T-helper 9 cell (primary cell): ENCODE results near the gene EFCAB8.

Experiments used
- DNase-seq: peaks from one replicate; pipeline ENCODE4 v3.0.0-alpha.2; 2020

The EFCAB8 gene

DNA sequence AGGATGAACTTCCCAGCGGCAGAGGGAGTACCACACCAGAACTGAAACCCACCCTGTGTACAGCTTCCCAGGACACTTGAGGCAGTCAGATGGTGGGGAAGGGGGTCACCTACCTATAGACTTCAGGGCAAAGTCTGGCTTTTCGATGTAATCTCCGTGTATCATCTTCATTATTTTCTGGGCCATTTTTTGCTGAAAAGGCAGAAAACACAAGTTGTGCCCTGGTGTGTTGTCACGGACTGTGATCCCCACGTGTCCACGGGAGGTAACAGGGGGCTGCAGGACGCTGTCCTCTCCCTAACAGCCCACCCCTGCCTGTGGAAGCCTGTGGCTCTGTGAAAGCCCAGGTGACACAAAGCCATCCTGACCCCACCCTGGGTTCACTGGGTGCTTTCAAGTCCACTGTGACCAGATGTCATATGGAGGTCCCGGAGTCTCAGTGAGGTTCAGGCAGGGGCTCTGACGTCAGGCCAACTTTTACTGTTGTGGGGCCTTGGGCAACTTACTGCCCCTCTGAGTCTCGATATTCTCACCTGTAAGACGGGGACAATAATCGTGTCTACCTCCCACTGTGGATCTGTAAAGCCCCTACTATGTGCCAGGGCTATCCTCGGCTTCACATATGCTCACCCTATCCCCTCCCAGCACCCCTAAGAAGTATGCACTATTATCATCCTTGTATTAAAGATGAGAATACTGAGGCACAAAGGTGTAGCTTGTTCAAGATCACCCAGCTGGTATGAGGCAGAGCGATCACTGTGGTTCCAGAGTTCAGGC is 131.0 kb downstream of the EFCAB8 start:
- no peak for DNase-seq

DNA sequence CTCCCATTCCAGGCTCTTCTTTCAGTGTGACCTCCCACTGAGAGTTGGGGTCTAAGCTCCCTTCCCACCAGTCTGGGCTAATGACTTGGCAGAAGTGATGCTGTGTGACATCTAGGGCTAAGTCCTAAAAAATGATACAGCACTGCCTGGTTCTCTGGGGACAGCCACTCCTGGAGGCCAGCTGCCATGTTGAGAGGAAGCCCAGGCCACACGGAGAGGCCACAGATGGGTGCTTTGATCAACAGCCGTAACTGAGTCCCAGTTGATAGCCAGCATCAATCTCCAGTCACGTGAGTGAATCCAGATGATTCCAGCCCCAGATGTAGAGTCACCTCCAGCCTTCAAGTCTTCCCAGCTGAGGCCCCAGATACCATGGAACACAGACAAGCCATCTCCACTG is 131.7 kb downstream of the EFCAB8 start:
- DNase-seq: no peak

DNA sequence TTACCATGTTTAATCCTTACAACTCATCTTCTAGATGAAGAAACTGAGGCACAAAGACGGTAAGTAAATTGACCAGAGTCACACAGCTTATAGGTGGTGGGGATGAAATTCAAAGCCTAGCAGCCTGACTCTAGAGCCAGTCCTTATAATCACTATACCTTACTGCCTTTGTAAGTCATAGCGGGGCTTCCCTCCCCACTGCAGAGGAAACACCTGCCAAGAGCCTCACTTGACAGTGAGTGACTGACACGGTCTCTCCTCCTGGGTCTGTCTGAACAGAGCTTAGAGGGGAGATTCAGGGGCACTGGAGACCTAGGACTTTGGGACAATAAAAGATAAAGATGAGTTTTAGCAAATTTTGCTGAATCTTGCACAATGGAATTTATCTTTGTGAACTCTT is 132.7 kb downstream of the EFCAB8 start:
- DNase-seq: no peak

DNA sequence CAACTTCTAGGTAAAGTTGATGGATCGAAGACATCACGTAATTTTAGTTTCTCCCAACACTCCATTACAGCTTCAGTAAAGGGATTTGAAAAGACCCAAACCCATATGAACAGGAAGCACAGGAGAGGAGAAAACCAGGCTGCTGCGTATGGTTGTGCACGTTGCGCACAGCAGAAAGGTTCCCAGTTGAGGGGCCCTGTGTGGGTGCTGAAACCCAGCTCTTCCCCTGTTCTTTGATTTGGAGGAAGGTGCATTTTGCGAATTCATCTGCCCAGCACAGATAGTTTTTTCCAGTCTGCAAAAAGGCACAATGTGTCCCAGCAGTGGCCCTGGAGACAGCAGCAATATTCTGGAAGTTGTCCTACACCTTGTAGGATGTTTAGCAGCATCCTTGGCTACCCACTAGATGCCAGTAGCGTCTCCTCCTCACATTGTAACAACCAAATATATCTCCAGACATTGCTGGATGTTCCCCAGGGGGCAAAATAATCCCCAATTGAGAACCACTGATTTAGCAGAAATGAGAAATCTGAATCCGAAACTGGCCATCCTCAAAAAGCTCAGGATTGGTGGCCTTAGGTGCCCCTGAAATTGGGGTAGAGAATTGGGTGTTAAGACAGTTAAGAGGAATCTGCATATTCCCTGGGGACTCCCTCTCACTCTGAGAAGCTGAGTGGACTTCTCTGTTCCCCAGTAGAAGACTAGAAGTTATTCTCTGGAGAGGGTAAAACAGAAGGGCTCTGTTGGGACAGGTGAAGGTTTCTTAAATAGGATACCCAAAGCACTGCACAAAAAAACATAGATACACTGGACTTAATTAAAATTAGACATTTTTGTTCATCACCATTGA is 133.3 kb downstream of the EFCAB8 start:
- no peak for DNase-seq

DNA sequence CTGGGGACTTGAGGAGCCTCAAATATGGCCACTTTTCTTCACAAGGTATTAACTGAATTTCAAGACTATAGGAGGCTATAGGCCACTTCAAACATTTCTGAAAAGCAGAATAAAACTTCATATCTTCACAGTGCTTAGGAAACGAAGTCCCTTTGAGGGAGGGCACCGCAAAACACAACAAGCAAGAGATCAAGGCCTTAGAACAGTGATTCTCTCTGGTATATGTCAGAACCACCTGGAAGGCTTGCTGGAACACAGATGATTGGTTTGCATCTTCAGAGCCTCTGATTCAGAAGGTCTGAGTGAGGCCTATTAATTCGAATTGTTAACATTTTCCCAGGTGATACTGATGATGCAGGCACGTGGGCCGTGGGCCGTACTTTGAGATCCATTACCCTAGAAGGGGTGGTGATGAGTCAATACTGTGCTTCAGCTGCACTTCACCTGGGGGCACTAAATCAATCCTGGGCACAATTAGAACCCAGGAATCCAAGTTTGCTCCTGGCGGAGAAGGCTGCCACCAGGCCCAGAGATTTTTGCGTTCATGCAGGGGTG is 134.8 kb downstream of the EFCAB8 start:
- DNase-seq: no peak

DNA sequence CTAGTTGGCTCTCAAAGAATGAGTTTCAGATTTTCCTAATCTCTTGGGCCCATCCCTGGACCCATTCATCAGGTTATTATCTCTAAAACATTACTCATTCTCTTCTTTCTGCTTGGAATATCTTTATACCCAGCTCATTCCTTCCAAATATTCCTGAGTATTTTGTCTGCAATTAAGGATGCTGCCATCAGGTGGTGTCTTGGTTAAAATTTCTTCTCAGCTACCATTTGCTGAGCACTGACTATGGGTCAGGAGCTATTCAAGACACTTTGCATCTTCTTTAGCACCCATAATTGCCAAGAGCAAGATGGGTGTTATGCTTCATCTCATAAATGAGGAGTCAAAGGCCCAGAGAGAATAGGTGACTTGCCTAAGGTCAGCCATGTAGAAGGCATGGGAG is 137.1 kb downstream of the EFCAB8 start:
- DNase-seq: no peak

DNA sequence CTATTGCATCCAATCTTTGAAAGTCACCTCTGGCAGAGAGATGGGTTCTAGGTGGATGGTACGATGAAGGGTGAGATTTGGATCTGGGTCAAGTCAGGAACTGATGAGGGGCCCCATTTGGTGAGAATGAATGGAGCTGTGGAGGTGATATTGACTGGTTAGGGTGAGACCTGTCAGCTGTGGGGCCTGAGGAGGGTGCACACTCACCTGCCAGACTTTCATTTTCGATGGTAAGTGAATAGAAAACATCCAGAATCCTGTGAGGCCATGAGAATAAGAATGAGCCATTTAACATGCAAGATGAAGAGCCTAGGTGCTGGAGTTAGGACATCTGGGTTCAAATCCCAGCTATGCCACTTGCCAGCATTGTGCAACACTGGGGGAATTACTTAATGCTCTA is 138.7 kb downstream of the EFCAB8 start:
- no peak for DNase-seq

DNA sequence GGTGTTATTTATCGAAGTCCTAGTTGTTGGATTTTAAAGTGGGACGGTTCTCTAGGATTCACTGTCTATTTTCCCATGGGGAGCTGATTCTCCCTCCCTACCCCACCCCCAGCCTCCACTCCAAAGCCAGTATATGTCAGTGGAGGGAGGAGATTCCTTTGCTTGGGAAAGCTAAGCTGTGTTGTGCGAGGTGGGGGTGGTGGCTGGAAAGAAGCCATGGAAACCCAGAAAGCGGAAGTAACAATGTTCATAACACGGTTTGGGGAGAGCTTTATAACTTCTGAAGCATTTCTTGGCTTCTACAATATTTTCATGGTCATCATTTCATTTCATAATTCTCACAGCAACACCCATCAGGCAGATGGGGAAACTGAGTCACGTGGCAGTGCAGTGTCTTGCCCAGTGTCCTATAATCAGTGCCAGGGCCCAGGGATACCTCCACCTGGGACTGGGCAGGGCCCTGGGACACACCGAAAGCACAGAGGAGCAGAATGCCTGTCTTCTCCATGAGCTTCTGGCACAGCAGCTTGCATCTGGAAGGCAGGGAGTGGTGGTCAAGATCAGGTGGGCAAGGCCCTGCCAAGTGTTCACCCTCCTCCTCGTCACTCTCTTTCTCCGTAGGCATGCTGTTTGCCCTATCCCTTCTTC is 141.0 kb downstream of the EFCAB8 start:
- DNase-seq: no peak

DNA sequence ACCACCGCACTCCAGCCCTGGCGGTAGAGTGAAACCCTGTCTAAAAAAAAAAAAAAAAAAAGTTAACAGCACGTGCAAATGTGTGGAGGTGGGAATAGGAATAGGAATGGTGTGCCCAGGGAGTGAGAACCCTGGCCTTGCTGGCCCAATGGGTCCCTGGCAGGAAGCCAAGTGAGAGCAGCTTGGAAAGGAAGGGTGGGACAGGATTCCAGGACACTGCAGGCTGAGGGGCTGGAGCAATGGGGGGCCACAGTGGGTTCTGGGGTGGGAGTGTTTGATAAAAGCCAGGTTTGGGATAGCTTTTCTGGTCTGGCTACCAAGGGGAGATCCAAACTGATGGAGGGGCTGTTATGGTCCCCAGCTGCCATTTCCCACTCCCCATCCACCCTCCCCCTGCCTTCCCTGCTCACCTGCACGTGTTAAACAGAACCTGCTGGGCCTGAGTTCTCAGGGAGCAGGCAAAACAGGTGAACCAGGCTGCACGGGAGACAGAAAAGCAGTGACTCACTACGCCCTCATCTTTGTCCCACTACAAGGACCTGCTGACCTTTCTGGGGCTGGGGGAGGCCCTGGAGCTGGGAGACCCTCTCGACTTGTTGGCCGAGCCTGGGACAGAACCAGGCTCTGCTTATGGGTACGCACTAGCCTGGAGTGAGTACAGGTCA is 142.2 kb downstream of the EFCAB8 start:
- no peak for DNase-seq

DNA sequence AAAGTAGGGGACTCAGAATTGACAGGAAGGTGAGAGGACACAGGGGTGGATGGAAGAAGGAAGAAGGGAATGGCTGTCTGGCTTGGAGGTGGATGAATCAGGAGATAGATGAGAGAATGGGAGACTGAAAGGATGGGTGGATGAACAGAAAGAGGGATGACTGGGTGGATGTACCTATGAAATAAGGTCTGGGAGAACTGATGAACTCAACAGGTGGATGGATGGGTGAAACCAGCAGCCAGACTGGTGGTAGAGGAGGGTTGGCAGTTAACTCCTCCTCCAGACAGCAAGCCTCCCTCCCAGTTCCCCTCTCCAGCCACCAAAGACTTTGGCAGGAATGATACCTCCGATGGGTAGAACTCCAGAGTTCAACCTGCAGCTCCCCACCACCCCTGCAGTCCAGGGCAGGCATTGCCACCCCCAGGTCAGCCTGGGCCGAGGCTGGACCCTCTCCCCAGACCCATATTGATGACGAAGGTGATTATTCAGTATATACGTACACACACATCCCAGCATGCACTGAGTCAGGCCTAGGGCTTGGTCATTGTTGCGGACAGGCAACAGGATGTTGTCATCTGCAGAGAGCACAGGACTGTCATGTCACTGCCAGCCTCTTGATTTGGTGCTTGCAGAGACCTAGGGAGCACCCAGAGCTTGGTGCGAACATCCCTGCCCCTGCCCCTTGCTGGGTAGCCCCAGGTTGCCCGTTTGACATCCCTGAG is 143.5 kb downstream of the EFCAB8 start:
- DNase-seq: no peak

DNA sequence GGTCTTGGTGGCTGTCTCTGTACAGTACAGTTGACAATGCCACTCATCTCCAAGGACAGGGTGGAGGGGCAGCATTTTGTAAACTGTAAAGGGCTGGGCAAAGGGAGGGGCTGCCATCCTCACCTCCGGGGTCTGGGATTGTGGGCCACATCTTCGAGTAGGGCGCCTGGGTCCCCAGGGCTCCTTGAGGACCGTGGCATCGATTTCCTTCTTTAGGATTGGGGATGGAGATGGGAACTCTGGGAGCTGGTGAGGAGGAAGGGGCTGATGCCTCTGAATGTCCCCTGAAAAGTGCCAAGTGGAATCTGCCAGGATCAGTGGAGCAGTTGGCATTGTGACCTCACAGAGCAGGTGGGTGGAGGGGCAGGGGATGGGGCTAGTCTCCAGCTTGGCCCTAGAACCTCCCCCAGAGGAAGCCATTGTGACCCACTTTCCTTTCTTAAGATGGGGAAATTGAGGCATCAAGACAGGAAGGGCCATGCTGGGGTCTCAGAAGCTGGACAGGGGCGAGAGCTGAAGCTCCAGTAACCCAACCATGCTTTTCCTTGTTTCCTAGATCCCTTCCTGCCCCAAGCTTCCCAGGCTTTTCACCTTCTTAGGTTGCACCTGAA is 145.5 kb downstream of the EFCAB8 start, which contains the start of gene SUN5:
Gene SUN5 (minus strand): TSS at position 293 of the 611 bp plus-strand sequence. CDS start 93 bp downstream, at position 200.
- no peak for DNase-seq

DNA sequence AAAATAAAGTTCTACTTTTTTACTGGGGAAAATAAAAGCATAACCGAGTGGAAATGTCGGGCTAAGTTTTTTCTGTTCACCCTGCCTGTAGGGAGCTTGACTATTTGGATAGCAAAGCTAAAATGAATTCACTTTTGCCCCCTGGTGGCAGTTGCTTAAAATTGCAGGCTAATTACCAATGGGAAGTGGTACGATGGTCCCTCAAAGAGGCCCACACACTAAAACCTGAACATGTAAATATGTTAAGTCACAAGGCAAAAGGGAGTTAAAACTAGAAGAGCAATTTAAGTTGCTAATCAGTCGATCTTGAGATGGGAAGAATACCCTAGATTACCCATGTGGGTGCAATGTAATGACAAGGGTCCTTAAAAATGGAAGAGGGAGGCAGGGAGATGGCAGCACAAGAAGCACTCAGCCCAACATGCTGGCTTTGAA is 146.4 kb downstream of the EFCAB8 start:
- DNase-seq: no peak

DNA sequence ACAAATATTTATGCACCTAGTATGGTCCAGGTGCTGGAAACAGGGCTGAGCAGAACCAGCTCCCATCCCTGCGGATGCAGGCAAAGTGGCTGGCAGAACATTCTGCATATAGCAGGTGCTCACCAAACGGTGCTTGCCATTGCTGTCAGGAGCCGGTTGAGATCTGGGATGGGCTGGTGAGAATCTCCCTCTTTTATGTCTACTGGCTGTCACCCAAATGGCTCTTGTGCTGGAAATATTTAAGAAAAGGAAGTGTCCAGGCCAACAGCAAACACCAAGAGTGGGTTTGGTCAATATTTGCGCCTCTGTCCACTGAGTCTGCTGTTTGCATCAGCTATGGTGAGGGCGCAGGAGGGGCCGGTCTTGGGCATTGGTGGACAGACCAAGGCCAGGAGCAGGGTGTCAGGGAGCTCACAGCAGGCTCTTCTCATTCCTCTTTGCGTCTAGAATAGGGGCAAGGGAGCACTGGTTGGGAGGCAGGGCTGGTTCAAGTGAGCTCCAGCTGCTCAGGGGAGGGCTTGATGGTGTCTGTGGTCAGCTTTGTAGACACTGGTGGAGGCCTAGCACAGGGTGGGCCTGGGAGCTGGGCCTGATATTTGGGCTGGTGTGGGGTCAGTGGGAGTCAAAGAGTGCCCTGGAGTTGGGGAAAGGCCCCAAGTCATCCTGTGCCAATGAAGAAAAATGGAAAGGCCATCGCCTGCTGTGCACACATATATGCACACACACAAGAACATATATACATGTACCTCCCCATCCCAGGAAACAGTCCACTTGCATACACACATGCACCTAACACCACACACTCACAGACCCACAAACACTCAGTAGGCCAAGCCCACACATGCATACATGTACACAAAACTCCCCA is 147.4 kb downstream of the EFCAB8 start:
- DNase-seq: no peak

DNA sequence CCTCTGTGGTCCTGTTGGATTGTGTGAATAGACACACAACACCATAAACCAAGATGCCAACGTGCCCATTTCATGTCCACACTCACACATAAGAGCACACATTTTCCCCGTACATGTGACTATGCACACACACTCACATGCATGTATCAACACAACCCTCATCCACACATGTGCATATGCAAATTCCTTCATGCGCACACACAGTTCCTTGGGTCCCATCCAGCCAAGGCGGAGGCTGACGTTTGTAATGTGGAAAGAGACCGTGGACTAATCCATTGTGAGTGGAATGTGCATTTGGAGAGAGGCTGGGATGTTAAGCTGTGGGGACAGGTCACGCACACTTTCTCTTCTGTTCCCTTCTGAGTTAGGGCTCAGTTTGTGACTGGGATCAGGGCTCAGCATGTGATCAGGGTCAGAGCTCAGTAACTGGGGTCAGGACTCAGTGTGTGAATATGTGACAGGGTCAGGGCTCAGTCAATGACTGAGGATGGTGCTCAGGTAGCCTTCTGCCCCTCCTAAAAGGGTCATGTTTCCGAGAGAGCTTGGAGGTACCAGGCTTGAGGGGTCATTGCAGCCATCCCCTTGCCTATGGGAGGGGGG is 148.2 kb downstream of the EFCAB8 start:
- no peak for DNase-seq

DNA sequence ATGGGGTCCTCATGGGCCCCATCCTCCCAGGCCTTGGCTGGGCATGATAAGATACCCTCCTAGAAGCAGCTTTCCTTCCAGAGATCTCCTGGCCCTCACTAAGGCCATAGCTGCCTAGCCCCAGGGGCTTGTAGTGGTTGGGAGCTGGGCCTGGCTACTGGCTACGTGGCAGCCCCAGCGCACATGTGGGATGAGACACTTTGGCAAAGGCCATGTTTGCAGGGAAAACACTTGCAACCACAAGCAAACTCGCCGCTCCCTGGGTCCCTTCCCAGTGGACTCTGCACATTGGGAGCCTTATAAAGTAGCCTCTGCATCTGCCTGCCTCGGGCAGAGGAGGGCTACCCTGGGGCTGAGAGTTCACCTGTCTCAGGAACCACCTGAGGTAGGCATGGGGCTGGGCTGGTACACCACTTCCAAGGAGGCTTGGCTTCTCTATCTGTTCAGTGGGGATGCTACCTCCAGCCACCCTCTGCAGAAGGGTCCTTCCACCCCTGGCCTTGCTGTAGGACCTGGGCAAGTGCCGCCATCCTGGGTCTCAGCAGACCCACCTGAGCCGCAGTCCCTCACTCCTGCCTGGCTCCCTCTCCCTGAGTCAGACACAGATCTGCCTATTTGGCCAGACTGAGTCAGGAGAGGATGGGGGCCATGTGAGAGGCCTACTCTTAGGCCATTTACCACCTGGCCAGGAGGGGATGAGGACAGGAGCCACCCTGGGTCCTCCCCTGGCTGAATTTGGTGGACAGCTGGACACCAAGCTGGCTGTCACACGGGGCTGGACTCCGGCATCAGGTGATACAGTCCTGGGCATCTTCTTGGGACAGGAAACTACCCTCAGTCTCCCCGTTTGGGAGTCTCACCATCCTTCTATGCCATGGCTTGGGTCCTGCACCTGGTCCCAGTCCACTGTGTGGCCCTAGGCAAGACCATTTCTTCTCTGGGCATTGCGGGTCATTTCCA is 148.9 kb downstream of the EFCAB8 start, which contains the start of gene BPIFB2:
Gene BPIFB2 (plus strand): TSS at position 329 of the 960 bp plus-strand sequence. CDS start 871 bp downstream, outside the sequence.
- DNase-seq: no peak

DNA sequence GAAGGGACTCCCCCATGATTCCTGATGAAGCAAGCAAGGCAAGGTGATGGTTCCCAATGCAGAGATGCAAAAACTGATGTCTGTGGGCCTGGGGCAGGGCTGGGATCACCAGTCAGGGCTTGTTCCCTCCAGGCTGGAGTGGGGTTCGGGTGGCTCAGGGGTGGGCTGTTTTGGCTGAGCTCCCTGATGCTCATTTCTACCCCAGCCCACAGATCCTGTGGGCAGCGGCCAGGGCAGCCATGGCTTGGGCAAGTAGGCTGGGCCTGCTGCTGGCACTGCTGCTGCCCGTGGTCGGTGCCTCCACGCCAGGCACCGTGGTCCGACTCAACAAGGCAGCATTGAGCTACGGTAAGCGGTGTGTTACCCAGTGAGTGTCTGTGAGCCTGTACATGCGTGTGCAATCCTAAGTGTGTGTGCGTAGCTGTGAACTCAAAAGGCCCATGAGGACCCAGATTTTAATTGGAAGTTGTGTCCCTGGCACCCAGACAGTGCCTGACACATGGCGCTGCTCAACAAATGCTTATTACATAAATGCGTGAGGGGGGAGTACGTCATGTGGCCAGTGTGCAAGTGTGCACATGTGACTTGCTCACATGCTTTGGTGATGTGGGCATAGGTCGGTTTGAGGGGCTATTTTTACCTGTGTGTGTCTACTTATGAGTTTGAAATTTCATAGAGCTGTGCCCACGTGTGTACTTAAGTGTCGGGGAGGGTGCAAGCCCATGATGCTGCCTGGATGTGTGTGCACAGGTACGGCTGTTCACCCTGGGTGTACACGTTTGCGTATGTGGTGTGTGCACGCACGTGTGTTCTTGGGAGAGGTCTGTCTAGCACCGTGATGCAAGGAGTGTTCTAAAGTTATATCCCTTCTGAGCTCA is 149.9 kb downstream of the EFCAB8 start:
- no peak for DNase-seq
